Esophagus squamous epithelium (tissue), 5 donors: ENCODE data around the gene WDFY3. TPM values are rescaled to one million over a fixed set of nuclear protein-coding genes. Genes with fewer than 3 reads are reported as not detected.

ENCODE experiments used
- DNase-seq: peaks from one replicate; lab custom pipeline; 2025; lab: John Stamatoyannopoulos, UW
- H3K27ac ChIP-seq, 4 donors: fragments of 200-600 bp; sonication (generic); one replicate each; pipeline ENCODE4 v1.5.1; 2016 to 2019; ENCODE audit warnings: mild to moderate bottlenecking in 1 of 4
- H3K27me3 ChIP-seq, 4 donors: fragments of 200-600 bp; sonication (generic); 1 replicate in 3 of 4; 2 replicates in 1 of 4; pipeline versions ENCODE4 v1.5.1 to v1.6.0; 2017 to 2021; ENCODE audit warnings: antibody characterized with exemption in 1 of 4
- H3K36me3 ChIP-seq, 3 donors: fragments of 200-600 bp; sonication (generic); one replicate each; pipeline ENCODE4 v1.5.1; 2016 to 2019
- H3K4me1 ChIP-seq, 3 donors: fragments of 200-600 bp; sonication (generic); one replicate each; pipeline ENCODE4 v1.5.1; 2017 to 2019
- H3K4me3 ChIP-seq, 4 donors: fragments of 200-600 bp; sonication (generic); 1 replicate in 3 of 4; 2 replicates in 1 of 4; pipeline ENCODE4 v1.5.1; 2016 to 2019; ENCODE audit warnings: mild to moderate bottlenecking in 2 of 4, moderate library complexity in 1 of 4
- H3K9me3 ChIP-seq, 3 donors: fragments of 200-600 bp; sonication (generic); one replicate each; pipeline ENCODE4 v1.5.1; 2016 to 2019
- POLR2A ChIP-seq, 4 donors: fragments of 450-650 bp; IDR thresholded peaks; one replicate each; pipeline ENCODE4 v1.6.1; 2017; ENCODE audit warnings: antibody characterized with exemption in 4 of 4, mild to moderate bottlenecking in 4 of 4, moderate library complexity in 3 of 4
- WGBS, 2 donors: methylation state at CpG; one replicate each; pipeline ENCODE4 v1.1.5; 2018; 5-methylcytosine and 5-hydroxymethylcytosine counted together
- intact Hi-C: fragments of 100-400 bp; cut with DNase I; formaldehyde crosslinking; loops from one replicate; pipeline ENCODE4 v1.15.0; 2022
- total RNA-seq, 4 donors: library from RNA; depleted of rRNA; stranded (reverse); fragments of >200 nt; gene quantifications; one replicate each; pipeline ENCODE4 v1.1.0, GENCODE V29; 2016
- TF ChIP-seq, protein P1 (sequence below), 6 experiments: fragments of 450-650 bp in 4 of 6; fragments of 200-600 bp in 2 of 6; sonication (generic) in 2 of 6; IDR thresholded peaks; one replicate each; pipeline ENCODE4 v1.5.1; 2016 to 2019; ENCODE audit warnings: antibody characterized with exemption in 6 of 6, mild to moderate bottlenecking in 4 of 6, moderate library complexity in 4 of 6
- donor health status: DM: yes; HTN: yes; CAD: no.

WDFY3 gene
- total RNA-seq, 4 donors from 2014 or later, result 30.9 to 70.0 (median 42.2) TPM

DNA sequence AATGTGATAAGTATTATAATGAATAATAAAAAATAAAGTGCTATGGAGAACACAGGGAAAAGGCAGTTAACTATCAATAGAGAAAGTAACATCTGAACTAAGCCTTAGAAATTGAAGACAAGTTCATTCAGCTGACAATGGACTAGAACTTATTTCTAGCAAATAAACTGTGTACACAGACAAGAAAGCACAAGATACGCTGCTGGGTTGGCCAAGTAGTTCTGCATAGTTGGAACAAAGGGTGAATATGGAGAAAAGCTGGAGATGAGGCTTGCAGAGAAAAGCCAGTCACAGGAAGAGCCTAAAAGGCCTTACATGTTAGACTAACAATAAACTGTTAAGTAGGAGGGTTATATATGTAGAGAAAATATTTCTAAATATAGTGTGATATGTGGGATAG lies 71.2 kb downstream of the WDFY3 start:
- no peak for DNase-seq
- peaks cover 0 to 12% (median 0%) of the 10 kb centered on the region in 3 donors for H3K36me3 ChIP-seq
- H3K4me3 ChIP-seq, result no peak overlapping the region
- WGBS, 2 donors, result 56 to 78% methylated on average over 1 of the region's 1 CpG
- no peaks in the 10 kb centered on the region for H3K9me3 ChIP-seq
- intact Hi-C loops, result no loop called here
- no peak for TF ChIP-seq POLR2A (IDR thresholded peaks at IDR 0.05)
- TF ChIP-seq, protein P1, sequence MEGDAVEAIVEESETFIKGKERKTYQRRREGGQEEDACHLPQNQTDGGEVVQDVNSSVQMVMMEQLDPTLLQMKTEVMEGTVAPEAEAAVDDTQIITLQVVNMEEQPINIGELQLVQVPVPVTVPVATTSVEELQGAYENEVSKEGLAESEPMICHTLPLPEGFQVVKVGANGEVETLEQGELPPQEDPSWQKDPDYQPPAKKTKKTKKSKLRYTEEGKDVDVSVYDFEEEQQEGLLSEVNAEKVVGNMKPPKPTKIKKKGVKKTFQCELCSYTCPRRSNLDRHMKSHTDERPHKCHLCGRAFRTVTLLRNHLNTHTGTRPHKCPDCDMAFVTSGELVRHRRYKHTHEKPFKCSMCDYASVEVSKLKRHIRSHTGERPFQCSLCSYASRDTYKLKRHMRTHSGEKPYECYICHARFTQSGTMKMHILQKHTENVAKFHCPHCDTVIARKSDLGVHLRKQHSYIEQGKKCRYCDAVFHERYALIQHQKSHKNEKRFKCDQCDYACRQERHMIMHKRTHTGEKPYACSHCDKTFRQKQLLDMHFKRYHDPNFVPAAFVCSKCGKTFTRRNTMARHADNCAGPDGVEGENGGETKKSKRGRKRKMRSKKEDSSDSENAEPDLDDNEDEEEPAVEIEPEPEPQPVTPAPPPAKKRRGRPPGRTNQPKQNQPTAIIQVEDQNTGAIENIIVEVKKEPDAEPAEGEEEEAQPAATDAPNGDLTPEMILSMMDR (IDR thresholded peaks at IDR 0.05), result no peak
- peaks cover 0 to 14% (median 0%) of the 10 kb centered on the region in 3 donors for H3K4me1 ChIP-seq
- H3K27me3 ChIP-seq, result no peaks in the 10 kb centered on the region
- H3K27ac ChIP-seq, result no peak overlapping the region

- TF ChIP-seq, protein P1 (IDR thresholded peaks at IDR 0.05), result no peak
- no peak for TF ChIP-seq POLR2A (IDR thresholded peaks at IDR 0.05)
- peaks cover 0 to 14% (median 0%) of the 10 kb centered on the region in 3 donors for H3K4me1 ChIP-seq
- intact Hi-C loops, result no loop called here
- no peak overlapping the region for H3K4me3 ChIP-seq
- no peaks in the 10 kb centered on the region for H3K27me3 ChIP-seq
- DNase-seq, result no peak
- WGBS, 2 donors, result 75 to 94% methylated on average over 8 to 9 of the region's 10 CpGs
- H3K36me3 ChIP-seq, result peaks cover 0 to 12% (median 0%) of the 10 kb centered on the region in 3 donors
- no peaks in the 10 kb centered on the region for H3K9me3 ChIP-seq
- no peak overlapping the region for H3K27ac ChIP-seq
These were observed 71.9 kb downstream of the WDFY3 start for GRCh38 chr4:84894621-84895020.

DNA sequence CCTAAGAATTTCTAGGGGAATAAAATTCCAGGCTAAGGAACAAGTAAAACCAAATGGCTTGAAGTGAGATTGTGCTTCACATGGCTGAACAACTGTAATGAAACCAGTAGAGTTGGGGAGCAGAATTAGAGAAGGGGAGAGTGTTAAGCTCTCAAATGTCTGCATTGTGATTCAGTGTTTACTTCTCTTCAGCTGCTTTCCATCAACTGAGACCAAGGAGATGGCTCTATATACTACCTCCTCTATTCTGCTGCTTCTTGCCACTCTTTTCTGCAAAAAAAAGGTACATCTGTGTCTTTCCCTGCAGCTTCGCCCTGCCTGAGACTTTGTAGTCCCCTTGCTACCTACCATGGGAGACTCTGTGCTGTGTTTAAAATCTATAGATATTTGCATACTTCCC lies 73.5 kb downstream of the WDFY3 start:
- no peak for DNase-seq
- Histone ChIP-seq H3K36me3 (peaks cover 0 to 12% (median 0%) of the 10 kb centered on the region in 3 donors), H3K4me3 (no peak overlapping the region), H3K27me3 (no peaks in the 10 kb centered on the region), H3K27ac (no peak overlapping the region), H3K4me1 (peaks cover 0 to 14% (median 0%) of the 10 kb centered on the region in 3 donors), H3K9me3 (no peaks in the 10 kb centered on the region)
- 60 to 89% methylated on average over 1 of the region's 1 CpG for WGBS, 2 donors
- intact Hi-C loops, result no loop called here
- TF ChIP-seq POLR2A (IDR thresholded peaks at IDR 0.05), result no peak
- TF ChIP-seq, protein P1 (IDR thresholded peaks at IDR 0.05), result no peak

DNA sequence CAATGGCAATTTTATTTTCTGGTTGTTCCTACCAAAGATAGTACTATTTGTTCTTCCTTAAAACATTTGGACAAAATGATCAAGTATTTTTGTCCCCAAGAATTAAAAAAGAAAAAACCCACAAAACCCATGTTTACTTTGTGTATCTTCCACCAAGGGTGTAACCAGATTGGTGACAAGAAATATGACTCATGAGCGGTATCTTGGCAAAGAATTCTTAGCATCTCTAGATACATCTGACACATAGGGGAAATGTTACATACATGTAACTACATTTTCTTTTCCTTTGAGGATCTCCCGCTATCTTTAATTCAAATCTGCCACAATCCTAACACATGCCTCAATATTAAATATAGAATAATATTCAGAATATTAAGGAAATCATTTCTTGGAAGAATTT lies 78.7 kb downstream of the WDFY3 start:
- no peak for DNase-seq
- H3K4me1 ChIP-seq, result peaks cover 0 to 11% (median 0%) of the 10 kb centered on the region in 3 donors
- intact Hi-C loops, result no loop called here
- no peaks in the 10 kb centered on the region for H3K36me3 ChIP-seq
- no peaks in the 10 kb centered on the region for H3K9me3 ChIP-seq
- TF ChIP-seq, protein P1 (IDR thresholded peaks at IDR 0.05), result no peak
- TF ChIP-seq POLR2A (IDR thresholded peaks at IDR 0.05), result no peak
- WGBS, 2 donors, result 79 to 88% methylated on average over 2 of the region's 2 CpGs
- H3K27ac ChIP-seq, result no peak overlapping the region
- H3K4me3 ChIP-seq, result no peak overlapping the region
- H3K27me3 ChIP-seq, result no peaks in the 10 kb centered on the region

- no peaks in the 10 kb centered on the region for H3K4me1 ChIP-seq
- TF ChIP-seq, protein P1 (IDR thresholded peaks at IDR 0.05), result no peak
- no peak for TF ChIP-seq POLR2A (IDR thresholded peaks at IDR 0.05)
- DNase-seq, result no peak
- H3K9me3 ChIP-seq, result no peaks in the 10 kb centered on the region
- WGBS, 2 donors, result 71% methylated on average over 4 of the region's 4 CpGs
- intact Hi-C loops, result no loop called here
- H3K27ac ChIP-seq, result no peak overlapping the region
- H3K36me3 ChIP-seq, result peaks cover 0 to 8% (median 0%) of the 10 kb centered on the region in 3 donors
- H3K27me3 ChIP-seq, result no peaks in the 10 kb centered on the region
- H3K4me3 ChIP-seq, result no peak overlapping the region
These were observed 86.8 kb downstream of the WDFY3 start for GRCh38 chr4:84879651-84880200.
